GM12864 (cell line): Measurements from ENCODE around the gene MINPP1.

ENCODE experiments used
- DNase-seq: peaks from one replicate; pipeline ENCODE4 v3.0.0-alpha.2; 2011; ENCODE audit warnings: low read depth
- H3K4me3 ChIP-seq: 2 replicates; pipeline ENCODE4 v1.5.1; 2011; ENCODE audit warnings: mild to moderate bottlenecking, low read depth, low read length, control low read depth
- TF ChIP-seq, protein P1 (sequence below): IDR thresholded peaks from 2 replicates; pipeline ENCODE4 v1.5.1; 2011; ENCODE audit warnings: low read depth, mild to moderate bottlenecking, moderate library complexity, low read length, control low read depth, inconsistent platforms; ENCODE audit errors: missing control alignments

Gene MINPP1

DNA sequence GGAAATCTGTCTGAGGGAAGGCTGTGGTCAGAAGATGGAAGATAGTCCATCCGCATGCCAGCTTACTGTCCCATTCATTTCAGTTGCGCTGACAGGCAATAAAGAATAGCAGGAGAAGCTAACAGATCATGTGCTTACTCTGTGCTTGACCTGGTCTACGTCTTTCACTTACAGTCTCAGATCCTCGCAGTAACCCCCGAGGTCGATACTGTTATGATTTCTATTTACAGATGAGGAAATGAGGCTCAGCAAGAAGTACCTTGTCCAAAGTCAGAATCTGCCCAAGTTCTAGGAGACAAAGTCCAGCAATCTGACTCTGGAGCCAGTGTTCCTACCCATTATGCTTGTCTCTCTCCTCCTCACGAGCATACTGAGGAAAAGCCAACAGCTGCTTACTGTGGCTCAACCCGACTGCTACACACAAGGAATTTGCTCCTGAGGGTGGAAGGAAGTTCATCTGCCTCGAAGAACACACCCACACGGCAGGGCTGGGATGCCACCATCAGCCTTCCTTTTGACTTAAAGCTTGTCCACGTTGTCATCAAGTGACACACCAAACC lies 74.2 kb downstream of the MINPP1 start:
- no peak overlapping the region for H3K4me3 ChIP-seq
- no peak for DNase-seq
- TF ChIP-seq, protein P1, sequence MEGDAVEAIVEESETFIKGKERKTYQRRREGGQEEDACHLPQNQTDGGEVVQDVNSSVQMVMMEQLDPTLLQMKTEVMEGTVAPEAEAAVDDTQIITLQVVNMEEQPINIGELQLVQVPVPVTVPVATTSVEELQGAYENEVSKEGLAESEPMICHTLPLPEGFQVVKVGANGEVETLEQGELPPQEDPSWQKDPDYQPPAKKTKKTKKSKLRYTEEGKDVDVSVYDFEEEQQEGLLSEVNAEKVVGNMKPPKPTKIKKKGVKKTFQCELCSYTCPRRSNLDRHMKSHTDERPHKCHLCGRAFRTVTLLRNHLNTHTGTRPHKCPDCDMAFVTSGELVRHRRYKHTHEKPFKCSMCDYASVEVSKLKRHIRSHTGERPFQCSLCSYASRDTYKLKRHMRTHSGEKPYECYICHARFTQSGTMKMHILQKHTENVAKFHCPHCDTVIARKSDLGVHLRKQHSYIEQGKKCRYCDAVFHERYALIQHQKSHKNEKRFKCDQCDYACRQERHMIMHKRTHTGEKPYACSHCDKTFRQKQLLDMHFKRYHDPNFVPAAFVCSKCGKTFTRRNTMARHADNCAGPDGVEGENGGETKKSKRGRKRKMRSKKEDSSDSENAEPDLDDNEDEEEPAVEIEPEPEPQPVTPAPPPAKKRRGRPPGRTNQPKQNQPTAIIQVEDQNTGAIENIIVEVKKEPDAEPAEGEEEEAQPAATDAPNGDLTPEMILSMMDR: no peak

DNA sequence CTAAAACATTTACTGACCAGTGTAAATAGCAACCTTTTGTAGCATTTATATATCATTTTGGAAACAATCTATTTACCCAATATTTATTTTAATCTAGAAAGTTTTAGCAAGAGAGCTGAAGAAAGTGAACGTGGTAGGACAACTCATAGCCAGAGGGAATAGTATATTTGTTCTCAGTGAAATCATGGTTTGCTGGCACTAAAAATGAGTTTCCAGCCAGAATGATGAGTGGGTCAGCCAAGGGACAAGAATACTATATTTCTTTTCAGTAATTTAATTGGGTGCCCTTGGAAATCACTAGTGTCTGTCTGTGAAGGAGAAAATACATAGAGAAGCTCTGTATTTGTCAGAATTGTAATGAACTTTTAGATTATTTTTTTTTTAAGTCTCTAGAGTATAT lies 74.9 kb downstream of the MINPP1 start:
- no peak for DNase-seq
- TF ChIP-seq, protein P1: no peak
- no peak overlapping the region for H3K4me3 ChIP-seq

DNA sequence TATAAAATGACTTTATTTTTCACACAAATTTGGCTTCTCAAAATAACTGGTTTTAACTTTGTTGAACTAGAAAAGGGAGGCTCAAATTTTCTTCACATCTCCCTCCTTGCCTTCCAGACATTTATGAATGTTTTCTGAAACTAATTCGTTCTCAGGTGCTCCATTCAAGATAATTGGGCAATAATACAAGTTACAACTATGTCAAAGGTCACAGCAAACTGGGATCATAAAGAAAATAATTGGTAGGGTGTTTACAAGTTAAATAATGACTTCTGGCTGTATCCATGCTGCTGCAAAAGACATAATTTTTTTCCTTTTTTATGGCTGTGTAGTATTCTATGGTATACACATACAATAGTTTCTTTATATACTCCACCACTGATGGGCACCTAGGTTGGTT lies 75.3 kb downstream of the MINPP1 start:
- DNase-seq: no peak
- TF ChIP-seq, protein P1: no peak
- H3K4me3 ChIP-seq: no peak overlapping the region

DNA sequence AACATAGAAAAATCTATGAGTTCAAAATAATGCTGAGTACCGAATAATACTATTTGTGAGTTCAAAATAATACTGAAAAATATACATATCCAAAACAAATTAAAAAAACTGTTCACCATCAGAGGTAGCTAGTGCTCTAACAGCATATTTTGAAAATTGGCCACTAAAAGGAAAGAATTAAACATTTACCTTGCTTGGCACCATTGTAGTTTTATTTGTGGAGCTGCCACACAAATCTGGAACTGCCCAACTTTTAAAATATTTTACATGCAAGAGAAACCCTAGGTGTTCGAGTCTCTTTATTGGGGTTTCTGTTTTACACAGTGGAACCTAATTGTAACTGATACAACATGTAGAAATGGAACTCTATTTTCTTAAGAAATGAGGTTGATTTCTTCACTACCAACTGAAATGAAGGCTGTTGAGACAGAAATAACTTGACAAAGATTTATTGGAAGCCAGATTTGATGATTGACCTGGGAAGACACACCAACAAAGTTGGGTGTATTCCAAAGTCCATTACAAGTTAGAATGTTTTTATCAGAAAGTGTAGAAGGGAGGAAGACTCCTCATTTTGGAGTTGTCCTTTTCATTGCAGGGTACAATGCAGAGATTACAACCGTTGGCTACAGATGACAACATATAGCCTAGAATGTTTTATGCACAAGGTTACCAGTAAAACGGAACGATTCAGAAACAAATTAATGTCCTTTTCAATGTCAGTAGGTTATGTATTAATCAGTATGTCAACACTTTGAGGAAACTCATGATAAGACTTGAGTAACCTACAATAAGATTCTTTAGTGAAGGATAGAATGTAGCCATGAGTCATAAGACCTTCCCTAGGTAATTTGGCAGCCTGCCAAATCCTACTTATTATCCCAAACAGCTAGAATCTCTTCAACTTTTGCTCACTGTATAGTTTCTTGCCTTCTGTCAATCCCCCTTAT lies 81.1 kb downstream of the MINPP1 start:
- no peak for DNase-seq
- TF ChIP-seq, protein P1: no peak
- no peak overlapping the region for H3K4me3 ChIP-seq

DNA sequence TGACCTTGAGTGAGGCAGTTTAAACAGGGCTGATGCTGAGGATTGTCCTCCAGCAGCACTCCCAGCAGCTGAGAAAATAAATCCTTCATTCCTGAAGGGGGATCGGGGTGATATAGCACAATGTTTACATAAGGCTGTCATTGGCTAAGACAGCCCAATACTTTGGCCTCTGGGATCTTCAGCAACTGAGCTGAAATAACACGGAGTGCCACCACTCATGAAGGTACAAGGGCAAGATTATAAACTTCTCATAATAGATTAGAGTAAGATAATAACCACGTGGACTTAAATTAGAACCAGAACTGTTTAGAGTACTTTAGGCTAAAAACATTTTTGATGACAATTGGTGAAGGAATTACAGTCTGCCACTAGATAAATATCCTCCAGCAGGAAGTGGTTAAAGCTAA lies 85.0 kb downstream of the MINPP1 start:
- DNase-seq: no peak
- H3K4me3 ChIP-seq: no peak overlapping the region
- TF ChIP-seq, protein P1: no peak

DNA sequence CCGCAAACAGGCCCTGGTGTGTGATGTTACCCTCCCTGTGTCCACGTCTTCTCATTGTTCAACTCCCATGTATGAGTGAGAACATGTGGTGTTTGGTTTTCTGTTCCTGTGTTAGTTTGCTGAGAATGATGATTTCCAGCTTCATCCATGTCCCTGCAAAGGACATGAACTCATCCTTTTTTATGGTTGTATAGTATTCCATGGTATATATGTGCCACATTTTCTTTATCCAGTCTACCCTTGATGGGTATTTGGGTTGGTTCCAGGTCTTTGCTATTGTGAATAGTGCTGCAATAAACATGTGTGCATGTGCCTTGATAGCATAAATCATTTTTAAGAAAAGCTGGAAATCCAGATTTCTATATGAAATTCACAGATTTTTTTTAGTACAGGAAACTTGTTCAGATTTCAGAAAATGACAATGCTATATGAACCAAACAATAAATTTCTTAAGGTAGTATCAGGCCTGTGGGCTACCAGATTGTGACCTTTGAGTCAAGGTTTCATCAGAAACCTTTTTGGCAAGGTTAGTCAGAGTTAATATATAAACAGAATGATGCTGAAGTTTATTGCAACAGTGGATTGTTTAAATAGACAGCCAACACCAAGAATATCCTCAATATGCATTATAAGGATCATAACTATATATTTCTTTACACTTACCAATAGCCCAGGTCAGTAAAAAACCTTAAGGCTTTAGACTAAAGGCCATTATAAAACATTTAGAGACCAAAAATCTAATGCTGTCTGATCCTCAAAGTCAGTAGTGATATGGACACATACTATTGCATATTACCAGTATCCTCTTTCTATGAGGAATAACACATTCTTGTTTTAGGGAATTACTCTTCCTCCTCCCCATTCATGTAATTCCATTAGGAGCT lies 86.3 kb downstream of the MINPP1 start:
- TF ChIP-seq, protein P1: no peak
- no peak for DNase-seq
- no peak overlapping the region for H3K4me3 ChIP-seq
